SW480 (cell line): ENCODE measurements around the gene HOXC5.

Experiments used
- DNase-seq: peaks from one replicate; pipeline ENCODE4 v3.0.0-alpha.2; 2016; ENCODE audit warnings: low spot score

The HOXC5 gene

GRCh38 chr12:53995378-53996239 is 37.2 kb upstream of the HOXC5 start:
- DNase-seq: peak; percentile 90

GRCh38 chr12:53996240-53997203 is 36.3 kb upstream of the HOXC5 start:
- DNase-seq: no peak

GRCh38 chr12:53997204-53998109 is 35.4 kb upstream of the HOXC5 start:
- DNase-seq: no peak

DNA sequence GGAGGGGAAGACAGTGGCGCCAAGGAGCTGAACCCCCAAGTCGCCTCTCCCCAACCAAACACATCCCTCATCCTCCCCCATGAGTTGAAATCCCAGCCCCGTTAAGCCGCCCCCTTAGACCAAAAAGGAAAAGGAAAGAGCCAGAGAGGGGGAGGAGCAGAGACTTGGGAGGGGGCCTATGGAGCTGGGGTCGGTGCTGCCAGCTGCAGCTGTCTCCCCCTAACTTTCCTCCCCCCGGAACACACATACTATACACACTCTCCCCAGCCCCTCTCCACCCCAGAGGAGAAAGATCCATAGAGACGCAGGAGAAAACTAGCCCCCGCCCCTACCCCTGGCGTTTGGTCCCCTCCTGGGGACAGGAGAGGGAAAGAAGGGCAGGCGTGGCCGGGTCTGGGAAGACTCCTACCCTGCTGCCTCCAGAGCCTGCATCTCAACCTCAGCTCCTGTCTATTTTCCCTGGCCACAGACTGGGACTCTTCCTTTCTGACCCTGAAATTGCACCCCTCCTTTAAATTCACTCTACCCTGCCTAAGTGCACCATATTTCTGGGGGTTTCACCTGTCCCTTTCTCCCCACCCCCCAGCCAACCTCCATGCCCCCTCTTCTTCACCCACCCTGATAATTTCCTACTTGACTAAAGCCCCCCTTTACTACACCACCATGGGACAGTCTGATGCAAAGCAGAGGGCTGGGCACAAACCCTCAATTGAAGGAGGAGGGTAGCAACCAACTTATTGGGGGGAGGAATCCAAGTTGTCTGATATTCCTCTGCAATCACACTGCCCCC is 34.5 kb upstream of the HOXC5 start:
- DNase-seq: no peak

DNA sequence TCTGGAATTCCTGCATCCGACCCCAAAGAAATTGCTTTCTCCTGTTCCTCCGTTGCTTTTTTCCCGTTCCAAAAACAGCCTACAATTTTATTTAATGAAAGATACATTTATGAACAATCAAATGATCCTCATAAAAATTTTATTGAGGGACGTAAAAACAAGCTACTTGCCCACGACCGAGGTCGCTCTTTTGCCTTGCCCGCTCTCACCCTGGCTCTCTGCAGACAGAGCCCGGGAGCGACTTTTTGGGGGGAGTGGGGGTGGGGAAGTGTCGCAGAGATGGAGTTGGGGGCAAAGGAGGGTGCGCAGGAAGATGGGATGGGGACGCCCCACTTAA is 34.0 kb upstream of the HOXC5 start:
- no peak for DNase-seq

DNA sequence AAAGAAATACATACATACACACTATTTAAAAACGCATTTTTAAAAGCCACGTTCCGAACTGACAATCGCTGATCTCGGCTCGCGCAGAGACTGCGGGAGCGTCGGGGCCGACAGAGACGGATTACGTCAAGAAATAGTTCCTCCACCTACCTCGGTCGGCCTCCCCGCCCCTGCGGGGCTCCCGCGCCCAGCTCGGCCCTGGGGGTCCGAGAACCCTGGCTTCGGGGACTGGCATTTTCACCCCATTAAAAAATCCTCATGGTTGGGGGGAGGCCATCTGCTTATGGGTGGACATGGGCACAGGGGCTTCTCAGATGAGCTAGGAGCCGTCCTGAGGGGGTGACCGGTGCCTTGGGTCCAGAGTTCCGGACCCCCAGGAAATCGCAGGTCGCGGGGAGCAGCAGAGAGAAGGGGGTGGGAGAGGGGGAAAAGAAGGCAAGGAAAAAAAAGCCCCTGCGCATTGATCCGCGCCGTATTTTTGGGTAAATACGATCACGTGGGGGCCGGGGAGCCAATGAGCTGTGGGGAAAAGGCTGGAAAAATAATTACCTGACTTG is 33.2 kb upstream of the HOXC5 start:
- DNase-seq: peak; percentile 55

- DNase-seq: no peak
Measured at GRCh38 chr12:54000116-54001114, 32.4 kb upstream of the HOXC5 start, which contains the start of gene HOXC9. TSS of gene HOXC9 (plus strand) at chr12:54000161. CDS start at chr12:54000189, 28 bp downstream.

DNA sequence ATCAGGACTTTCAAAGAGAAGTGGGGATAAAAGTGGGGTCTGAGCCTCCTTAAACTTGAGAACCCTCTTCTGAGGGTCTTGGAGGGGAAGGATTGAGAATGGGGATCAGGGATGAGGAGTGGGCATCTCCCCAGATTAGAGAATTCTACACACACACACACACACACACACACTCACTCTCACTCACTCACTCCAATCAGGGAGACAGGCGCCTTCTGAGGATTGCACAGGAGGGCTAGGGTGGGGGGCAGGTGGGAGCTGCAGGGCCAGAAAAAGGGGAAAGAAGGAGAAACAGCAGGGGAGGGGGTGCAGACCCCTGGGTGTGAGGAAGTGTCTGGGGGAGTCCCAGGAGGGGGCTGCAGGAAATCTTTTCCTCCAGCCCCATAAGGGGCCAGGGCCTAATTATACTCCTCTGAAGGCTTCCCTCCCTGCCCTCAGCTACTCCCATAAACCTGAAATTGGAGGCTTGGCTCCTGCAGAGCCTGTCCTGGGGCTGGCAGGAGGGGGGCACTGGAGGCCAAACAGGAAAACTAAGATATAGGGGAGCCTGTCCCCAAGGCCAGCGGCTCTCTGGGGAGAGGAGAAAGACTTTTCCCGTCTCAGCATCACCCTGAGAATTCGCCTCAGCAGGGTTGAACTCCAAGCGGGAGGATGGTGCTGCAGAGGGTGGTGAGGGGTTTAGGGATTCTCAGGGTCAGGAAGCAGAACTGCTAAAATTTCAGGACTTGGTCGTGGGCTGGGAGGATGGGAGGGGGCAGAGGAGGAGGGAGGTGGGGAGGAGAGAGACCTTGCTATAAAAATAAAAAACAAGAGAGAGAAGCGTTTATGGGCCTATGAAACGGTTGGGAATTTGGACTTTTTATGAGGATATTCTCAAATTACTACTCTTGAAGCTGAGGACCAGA is 31.3 kb upstream of the HOXC5 start:
- no peak for DNase-seq

DNA sequence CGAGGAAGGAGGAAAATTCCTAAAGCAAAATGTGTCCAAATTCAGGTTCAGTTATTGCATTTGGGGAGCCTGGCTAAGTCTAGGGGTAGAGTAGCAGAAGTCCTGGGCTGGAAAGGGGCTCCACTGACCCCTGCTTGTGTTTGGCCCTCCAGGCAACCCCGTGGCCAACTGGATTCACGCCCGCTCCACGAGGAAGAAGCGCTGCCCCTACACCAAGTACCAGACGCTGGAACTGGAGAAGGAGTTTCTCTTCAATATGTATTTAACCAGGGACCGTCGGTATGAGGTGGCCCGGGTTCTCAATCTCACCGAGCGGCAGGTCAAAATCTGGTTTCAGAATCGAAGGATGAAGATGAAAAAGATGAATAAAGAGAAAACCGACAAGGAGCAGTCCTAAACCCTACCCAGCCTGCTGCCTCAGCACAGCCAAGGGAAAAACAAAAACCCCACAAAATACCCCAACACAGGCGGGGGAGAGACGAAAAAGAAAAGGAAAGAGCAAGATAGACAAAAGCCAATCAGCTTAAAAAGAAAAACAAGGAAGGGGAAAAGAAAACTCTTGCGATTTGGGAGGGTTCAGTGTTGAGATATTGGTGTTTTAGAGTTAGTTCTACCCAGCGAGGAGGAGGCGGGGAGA is 30.5 kb upstream of the HOXC5 start:
- no peak for DNase-seq

- no peak for DNase-seq
Measured at GRCh38 chr12:54002915-54003389, 29.9 kb upstream of the HOXC5 start.

- no peak for DNase-seq
Measured at GRCh38 chr12:54003625-54004024, 29.2 kb upstream of the HOXC5 start.

DNA sequence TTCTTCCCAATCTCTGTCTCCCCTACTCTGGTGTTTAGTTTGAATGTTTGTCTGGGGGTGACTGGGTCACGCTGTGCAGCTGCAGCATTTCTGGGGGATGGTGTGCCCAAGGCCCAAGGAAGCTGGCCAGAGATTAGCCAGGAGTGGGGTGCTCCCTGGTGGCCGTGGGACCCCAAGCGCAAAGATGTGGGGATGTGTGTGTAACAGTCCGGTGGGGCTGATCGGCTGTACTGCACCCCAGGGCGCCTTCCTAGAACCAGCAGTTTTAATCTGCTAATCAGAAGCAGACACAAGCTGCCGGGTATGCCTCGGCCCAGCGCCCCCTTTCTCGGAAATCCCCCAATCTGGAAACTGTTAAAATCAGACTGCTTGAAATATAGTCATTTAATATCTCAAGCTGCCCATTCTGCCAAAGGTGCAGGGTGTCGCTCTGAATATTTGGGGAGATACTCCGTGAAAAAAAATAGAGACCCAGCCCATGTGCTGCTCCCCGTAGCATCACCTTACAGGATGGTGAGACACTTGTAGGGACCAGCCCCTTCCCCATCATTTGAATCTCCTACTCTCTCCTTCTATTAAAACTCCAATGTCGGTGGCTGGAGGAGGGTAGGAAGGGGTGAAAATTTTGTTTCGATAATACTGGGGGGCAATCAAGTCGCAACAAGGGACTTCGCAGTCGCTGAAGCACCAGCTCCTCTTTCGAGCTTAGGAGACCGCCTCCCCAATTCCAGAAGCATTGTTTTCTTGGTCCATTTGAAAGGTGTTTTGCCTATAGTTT is 28.6 kb upstream of the HOXC5 start:
- no peak for DNase-seq

GRCh38 chr12:54004841-54005530 is 27.9 kb upstream of the HOXC5 start:
- no peak for DNase-seq

GRCh38 chr12:54005531-54005852 is 27.4 kb upstream of the HOXC5 start:
- no peak for DNase-seq

- peak; percentile 70 for DNase-seq
Measured at GRCh38 chr12:54005853-54006558, 26.8 kb upstream of the HOXC5 start.
